GM21526 (cell line): ENCODE results near the gene GPR158.

Experiments used
- ATAC-seq: cut with Tn5 transposase; IDR thresholded peaks from one replicate; pipeline ENCODE4 v1.9.1; 2021; ENCODE audit warnings: moderate library complexity; ENCODE audit not compliant: unreplicated experiment, low FRiP score

The GPR158 gene

GRCh38 chr10:25641595-25641994 lies 466.8 kb downstream of the GPR158 start:
- no peak for ATAC-seq

GRCh38 chr10:25642721-25643120 lies 467.9 kb downstream of the GPR158 start:
- ATAC-seq = no peak

- no peak for ATAC-seq
Observed at GRCh38 chr10:25646371-25646770, 471.6 kb downstream of the GPR158 start.

GRCh38 chr10:25651534-25651933 lies 476.7 kb downstream of the GPR158 start:
- no peak for ATAC-seq
